ENCODE data around the gene GPS2.
"Not testable (repeated sequence)": the region's sequence is repeated elsewhere in the genome, so short reads cannot be mapped to it uniquely, and the experiment has no call there.

Gene GPS2

DNA sequence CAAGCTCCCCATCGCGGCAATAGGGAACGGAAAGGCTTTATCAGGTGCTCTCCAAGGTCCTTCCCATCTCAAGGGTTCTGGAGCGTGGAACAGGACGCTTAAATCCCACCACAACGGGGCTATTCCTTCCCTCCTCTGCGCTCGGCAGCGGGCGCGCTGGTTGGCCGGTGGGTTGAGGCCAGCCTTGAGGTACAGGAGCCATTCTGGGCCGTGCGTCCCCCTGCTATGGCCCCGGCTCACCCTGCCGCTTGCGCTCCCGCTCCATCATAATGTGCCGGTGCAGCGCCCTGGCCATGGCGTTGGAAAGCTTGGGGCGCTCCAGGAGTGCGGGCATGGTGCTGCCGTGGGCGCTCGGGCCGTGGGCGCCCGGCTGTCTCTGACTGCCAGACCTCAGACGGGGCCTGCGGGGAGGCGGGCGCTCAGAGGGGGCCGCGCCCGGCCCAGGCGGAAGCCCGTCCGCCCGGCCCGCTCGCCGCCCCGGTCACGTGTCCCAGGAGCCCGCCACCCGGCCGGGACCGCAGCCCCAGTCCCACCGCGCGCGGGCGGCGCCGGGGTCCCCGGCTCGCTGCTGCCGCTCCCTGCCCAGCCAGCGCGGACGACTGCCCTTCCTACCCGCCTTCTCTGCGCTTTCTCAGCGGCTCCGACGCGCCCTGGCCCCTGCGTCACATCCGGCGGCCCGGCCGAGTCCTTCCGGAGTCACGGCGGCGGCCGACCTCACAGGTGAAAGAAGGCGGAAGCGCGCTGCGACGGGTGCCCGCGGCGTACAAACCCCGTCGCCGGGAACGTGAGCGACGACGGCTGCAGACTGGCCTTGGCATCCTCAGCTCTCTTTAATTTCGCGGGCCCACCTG lies at the start of gene GPS2:
Gene GPS2, minus strand, starts transcription at position 642 of the 851 bp plus-strand sequence. Its CDS starts 308 bp downstream, at position 334.
- peak; percentile 71 to 80 for DNase-seq

DNA sequence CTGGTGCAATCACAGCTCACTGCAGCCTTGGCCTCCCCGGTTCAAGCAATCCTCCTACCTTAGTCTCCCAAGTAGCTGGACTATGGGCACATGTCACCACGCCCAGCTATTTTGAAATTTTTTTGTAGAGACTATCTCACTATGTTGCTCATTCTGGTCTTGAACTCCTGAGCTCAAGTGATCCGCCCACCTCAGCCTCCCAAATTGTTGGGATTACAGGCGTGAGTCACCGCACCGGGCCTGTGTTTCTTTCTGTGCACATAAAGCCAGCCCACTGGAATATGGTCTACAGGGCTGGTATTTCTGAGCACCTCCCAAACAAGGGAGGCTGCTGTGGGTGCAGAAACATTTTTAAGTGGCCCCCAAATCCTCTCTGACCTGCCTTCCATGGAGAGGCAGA lies 48.2 kb upstream of the GPS2 start:
- no peak for DNase-seq

DNA sequence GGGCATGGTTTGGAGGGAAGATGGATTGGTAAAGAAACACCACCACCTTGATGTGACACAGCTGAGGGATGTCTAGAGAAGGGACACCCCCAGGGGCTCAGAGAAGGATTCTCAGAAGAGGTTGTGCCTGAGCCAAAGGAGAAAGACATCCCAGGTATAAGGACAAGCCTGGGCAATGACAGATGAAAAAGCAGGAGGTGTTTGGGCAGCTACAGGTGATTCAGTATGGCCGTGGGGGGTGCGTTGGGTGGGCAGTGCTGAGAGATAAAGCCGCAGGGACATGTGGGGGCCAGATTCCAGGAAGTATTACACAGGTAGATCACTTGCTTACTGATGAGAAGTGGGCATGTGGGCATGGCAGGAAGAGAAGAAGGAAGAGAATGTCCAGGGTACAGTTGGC lies 46.7 kb upstream of the GPS2 start:
- DNase-seq: no peak

DNA sequence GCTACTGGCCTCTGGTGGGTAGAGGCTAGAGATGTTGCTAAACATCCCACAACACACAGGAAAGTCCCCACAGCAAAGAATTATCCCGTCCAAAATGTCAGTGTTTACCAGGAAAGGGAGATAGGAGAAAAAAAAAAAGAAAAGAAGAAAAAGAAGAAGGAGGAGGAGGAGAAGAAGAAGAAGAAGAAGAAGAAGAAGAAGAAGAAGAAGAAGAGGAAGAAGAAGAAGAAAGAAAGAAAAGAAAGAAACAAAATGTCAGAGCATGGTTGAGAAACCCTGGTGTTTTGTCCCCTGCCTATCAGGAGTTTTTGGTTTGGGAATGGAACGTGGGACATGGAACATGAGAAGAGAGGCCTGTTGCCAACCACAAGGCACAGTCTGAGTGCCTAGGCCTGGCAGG lies 42.2 kb upstream of the GPS2 start:
- no peak for DNase-seq

DNA sequence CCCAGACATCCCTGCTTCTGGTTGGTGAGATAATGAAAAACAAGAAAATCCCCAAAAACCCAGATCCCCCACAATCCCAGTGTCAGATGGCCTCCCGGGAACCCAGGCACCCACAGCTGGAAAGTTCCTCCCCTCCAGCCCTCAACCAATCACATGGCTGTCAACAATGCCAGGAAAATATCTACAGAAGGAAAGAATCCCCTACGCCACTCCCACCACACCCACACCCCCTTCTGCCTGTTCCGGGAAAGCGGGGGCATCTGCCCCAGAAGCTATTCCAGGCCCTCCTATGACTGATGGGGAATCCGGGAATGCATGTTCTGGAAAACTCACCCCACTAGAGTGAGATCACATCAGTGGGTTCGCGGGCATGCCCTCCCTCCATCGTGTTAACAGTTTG lies 41.6 kb upstream of the GPS2 start:
- no peak for DNase-seq

DNA sequence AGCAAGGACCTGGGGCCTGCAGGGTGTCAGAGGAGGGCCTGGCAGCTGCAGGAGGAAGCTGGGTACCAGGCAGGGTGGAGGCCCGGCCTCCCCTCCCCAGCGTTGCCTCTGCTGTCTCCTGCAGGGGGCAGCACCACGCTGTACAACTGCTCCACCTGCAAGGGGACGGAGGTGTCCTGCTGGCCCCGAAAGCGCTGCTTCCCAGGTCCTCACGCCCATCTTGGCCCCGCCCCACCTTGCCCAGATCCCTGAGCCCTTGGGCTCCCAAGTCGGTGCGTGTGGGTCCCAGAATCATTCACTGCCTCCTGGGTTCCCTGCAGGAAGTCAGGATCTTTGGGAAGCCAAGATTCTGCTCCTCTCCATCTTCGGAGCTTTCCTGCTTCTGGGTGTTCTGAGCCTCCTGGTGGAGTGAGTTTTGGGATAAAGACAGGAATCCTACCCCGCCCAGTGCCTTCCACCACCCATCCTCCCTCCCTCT lies 41.0 kb upstream of the GPS2 start:
- peak; percentile 44 to 63 for DNase-seq

DNA sequence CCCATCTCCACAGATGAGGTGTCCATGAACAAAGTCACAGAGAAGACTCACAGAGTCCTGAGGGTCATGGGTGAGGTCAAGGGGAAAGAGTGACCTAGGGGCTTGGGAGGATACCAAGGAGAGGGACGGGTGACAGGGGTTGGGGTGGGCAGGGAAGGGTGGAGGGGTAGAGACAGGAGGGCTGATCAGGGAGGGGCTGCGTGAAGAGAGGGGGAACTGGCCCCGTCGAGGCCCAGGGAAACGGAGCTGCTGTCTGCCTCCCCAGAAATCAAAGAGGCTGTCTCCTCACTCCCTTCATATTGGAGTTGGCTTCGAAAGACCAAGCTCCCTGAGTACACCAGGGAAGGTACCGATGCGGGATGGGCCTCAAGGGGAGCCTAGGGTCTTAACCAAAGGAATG lies 40.4 kb upstream of the GPS2 start:
- DNase-seq: no peak

DNA sequence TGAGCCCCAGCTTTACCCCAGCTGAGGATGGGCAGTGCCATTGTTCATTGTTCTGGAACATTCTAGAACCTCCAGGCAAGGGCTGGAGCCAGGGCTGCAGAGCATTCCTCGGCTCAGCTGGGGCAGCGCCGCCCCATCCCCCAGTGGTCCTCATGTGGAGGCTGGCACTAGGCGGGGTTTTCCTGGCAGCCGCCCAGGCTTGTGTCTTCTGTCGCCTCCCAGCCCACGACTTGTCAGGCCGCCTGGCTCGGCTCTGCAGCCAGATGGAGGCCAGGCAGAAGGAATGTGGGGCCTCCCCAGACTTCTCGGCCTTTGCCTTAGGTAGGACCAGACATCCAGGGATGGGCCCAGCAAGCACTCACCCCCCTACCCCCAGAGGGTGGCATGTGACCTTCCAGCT lies 39.9 kb upstream of the GPS2 start, which contains the start of gene TMEM95:
Gene TMEM95, plus strand, starts transcription at position 104 of the 400 bp plus-strand sequence. Its CDS starts 49 bp downstream, at position 153.
- no peak for DNase-seq

DNA sequence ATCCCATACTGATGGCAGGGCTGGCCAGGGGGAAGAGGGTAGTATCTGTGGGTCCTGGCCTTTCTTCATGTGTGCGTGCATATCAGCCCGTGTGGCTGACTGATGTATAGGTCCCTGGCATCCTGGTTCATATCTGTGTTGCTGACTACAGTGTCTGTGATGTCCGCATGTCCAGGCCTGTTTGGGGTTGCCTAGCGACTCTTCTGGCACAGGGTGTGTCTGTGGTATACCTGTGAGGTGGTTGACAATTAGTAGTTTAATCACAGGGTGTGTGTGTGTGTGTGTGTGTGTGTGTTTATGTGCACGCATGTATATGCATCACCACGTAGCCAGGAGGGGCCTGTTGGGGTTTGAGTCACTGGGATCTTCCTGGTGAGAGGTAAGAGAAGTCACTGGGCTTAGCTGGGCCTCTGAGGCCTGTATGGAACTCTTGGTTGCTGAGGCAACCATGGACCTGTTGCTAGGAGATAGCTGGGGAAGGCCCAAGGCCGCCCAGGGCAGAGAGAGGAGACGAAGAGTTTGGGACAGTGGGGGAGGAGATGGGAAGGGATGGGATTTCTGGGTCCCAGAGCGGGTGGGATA lies 39.2 kb upstream of the GPS2 start:
- no peak for DNase-seq

DNA sequence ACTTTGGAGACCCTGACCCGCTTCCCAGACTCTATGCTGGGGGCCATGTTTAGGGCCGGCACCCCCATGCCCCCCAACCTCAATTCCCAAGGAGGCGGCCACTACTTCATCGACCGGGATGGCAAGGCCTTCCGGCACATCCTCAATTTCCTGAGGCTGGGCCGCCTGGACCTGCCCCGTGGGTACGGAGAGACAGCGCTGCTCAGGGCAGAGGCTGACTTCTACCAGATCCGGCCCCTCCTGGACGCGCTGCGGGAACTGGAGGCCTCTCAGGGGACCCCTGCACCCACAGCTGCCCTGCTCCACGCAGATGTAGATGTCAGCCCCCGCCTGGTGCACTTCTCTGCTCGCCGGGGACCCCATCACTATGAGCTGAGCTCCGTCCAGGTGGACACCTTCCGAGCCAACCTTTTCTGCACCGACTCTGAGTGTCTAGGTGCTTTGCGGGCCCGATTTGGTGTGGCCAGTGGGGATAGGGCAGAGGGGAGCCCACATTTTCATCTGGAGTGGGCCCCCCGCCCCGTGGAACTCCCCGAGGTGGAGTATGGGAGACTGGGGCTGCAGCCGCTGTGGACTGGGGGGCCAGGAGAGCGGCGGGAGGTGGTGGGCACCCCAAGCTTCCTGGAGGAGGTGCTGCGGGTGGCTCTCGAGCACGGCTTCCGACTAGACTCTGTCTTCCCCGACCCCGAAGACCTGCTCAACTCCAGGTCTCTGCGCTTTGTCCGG lies 37.9 kb upstream of the GPS2 start:
- DNase-seq: no peak

- DNase-seq: no peak
These were observed 37.3 kb upstream of the GPS2 start for GRCh38 chr17:7352503-7352889.

DNA sequence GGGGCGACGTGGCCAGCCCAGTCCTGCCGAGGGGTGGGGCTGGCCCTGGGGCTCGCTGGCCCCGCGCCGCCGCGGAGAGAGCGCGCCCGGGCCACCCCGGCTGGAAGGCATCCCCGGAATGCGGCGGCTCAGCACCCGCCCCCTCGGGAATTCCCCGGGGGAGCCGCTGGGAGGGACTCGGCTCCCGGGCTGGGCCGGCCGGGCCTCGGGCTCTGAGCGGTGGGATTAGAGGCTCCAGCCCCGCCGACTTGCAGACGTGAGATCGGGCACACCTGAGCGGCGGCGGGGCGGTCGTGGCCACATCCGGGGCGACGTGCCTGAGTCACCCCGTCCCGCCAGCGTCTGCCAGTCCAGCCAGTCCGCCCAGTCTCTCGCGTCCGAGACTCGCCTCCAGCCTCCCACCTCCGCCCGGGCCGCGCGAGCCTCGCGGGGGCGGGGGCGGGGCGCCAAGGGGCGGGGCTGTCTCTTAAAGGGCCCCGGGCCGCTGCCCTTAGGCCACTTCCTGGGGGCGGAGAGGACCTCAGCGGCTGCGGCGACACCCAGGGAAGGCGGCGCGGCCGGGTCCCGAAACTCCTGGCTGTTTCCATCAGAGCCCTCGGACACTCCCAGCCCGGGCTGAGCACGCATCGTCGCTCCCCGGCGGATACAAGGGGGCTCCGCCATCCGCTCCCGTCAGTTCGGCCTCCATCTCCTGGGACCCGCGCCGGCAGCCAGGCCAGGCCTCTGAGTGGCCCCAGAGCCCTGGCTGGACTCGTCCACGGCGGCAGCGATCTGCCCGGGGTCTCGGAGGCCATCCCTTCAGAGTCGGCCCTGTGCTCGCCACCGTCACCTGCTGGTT lies 36.7 kb upstream of the GPS2 start, which contains the start of gene KCTD11:
Gene KCTD11, plus strand, starts transcription at position 498 of the 838 bp plus-strand sequence.
- no peak for DNase-seq

GRCh38 chr17:7348478-7349242 lies 33.5 kb upstream of the GPS2 start:
- DNase-seq: no peak

- no peak for DNase-seq
These were observed 32.7 kb upstream of the GPS2 start for GRCh38 chr17:7347630-7348477.

DNA sequence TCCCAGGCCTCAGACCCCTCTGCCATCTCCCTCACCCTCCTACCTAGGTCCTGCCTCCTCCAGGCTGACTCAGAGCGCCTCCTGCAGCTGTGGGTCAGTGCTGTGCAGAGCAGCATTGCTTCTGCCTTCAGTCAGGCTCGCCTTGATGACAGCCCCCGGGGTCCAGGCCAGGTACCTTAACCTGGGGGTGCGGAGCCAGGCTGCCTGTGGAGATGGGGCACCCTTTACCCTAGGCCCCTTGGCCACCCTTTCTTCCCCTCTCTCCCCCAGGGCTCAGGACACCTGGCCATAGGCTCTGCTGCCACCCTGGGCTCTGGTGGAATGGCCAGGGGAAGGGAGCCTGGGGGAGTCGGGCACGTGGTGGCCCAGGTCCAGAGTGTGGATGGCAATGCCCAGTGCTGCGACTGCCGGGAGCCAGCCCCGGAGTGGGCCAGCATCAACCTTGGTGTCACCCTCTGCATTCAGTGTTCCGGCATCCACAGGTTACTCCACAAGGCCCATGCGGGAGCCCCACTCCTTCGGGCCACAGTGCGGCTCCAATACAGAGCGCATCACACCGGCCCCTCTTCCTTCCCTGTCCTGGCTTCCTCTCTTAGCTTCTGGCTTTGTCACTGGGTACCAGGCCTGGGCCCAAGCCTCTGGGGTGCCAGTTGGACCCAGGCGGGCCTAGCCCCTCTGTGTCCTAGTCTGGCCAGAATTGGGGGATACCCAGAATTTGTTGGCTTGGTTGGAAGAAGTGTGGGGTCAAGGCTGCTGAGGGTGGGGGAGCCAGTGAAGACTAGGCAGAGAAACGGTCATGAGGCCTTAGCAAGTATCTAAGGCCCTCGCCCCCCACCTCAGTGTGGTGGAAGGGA lies 31.8 kb upstream of the GPS2 start:
- no peak for DNase-seq

- no peak for DNase-seq
These were observed 28.1 kb upstream of the GPS2 start for GRCh38 chr17:7343250-7343649.

DNA sequence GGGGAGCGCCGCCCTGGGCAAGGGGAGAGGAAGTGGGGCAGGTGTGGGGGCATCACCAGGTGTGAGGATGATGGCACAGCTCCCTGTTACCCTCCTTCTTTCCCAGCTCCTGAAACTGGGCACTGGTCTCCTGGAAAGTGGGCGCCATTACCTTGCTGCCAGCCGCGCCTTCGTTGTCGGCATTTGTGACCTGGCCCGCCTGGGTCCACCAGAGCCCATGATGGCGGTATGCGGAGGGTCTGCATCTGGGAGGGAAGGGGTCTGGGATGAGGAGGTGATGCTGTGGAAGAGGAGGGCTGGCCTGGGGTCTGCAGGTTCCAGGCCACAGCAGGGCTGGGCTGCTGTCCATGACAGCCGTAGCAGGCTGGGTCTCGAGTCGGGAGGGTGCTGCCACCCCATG lies 26.7 kb upstream of the GPS2 start:
- no peak for DNase-seq

GRCh38 chr17:7340179-7340578 lies 25.0 kb upstream of the GPS2 start:
- no peak for DNase-seq

GRCh38 chr17:7337600-7337999 lies 22.4 kb upstream of the GPS2 start:
- DNase-seq: not testable (repeated sequence)

All from NCI-H2081 (cell line).